ENCODE results near the gene SLC13A1. TPM values are rescaled to one million over a fixed set of nuclear protein-coding genes. Genes with fewer than 3 reads are reported as not detected.

The SLC13A1 gene
- total and polyA plus RNA-seq, 10 of the 15 experiments (the other 5 are each of a cell fraction or from before 2014, with no cell fraction given) = 0.10 TPM; not detected in 9

DNA sequence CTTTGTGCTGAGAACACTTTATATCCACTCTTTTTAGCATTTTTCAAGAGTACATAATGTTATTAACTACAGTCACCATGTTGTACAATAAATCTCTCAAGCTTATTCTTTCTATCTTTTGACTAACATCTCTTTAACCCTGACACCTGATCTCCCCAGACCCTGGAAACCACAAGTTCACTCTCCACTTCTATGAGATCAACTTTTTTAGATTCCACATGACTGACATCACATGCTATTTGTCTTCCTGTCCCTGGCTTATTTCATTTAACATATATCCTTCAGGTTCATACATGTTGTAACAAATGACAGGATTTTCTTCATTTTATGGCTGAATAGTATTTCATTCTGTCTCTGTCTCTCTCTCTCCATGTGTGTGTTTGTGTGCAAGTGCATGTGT lies 15.5 kb downstream of the SLC13A1 start (continued):
- TF ChIP-seq, protein P1, sequence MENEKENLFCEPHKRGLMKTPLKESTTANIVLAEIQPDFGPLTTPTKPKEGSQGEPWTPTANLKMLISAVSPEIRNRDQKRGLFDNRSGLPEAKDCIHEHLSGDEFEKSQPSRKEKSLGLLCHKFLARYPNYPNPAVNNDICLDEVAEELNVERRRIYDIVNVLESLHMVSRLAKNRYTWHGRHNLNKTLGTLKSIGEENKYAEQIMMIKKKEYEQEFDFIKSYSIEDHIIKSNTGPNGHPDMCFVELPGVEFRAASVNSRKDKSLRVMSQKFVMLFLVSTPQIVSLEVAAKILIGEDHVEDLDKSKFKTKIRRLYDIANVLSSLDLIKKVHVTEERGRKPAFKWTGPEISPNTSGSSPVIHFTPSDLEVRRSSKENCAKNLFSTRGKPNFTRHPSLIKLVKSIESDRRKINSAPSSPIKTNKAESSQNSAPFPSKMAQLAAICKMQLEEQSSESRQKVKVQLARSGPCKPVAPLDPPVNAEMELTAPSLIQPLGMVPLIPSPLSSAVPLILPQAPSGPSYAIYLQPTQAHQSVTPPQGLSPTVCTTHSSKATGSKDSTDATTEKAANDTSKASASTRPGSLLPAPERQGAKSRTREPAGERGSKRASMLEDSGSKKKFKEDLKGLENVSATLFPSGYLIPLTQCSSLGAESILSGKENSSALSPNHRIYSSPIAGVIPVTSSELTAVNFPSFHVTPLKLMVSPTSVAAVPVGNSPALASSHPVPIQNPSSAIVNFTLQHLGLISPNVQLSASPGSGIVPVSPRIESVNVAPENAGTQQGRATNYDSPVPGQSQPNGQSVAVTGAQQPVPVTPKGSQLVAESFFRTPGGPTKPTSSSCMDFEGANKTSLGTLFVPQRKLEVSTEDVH (IDR thresholded peaks at IDR 0.05; ENCODE audit: low read depth, partially characterized antibody) = no peak
- no peak for TF ChIP-seq HCFC1 (IDR thresholded peaks at IDR 0.05; ENCODE audit: low read length)
- no peak for TF ChIP-seq MXI1 (IDR thresholded peaks at IDR 0.05; ENCODE audit: low read depth, low read length)
- TF ChIP-seq IKZF1 (conservative IDR thresholded peaks at IDR 0.05) = no peak
- TF ChIP-seq, protein P2, sequence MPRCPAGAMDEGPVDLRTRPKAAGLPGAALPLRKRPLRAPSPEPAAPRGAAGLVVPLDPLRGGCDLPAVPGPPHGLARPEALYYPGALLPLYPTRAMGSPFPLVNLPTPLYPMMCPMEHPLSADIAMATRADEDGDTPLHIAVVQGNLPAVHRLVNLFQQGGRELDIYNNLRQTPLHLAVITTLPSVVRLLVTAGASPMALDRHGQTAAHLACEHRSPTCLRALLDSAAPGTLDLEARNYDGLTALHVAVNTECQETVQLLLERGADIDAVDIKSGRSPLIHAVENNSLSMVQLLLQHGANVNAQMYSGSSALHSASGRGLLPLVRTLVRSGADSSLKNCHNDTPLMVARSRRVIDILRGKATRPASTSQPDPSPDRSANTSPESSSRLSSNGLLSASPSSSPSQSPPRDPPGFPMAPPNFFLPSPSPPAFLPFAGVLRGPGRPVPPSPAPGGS (IDR thresholded peaks at IDR 0.05; ENCODE audit: borderline replicate concordance, insufficient read depth, low read depth, low read length, poor library complexity, severe bottlenecking) = no peak
- no peak for TF ChIP-seq NFXL1 (IDR thresholded peaks at IDR 0.05; ENCODE audit: borderline replicate concordance)
- no peak for TF ChIP-seq JUNB (IDR thresholded peaks at IDR 0.05)
- TF ChIP-seq KDM1A (IDR thresholded peaks at IDR 0.05; ENCODE audit: borderline replicate concordance) = no peak
- no peak for TF ChIP-seq NFYA (IDR thresholded peaks at IDR 0.05; ENCODE audit: borderline replicate concordance, low read depth, low read length)
- no peak for TF ChIP-seq SMARCA5 (IDR thresholded peaks at IDR 0.05)
- TF ChIP-seq, protein P3, sequence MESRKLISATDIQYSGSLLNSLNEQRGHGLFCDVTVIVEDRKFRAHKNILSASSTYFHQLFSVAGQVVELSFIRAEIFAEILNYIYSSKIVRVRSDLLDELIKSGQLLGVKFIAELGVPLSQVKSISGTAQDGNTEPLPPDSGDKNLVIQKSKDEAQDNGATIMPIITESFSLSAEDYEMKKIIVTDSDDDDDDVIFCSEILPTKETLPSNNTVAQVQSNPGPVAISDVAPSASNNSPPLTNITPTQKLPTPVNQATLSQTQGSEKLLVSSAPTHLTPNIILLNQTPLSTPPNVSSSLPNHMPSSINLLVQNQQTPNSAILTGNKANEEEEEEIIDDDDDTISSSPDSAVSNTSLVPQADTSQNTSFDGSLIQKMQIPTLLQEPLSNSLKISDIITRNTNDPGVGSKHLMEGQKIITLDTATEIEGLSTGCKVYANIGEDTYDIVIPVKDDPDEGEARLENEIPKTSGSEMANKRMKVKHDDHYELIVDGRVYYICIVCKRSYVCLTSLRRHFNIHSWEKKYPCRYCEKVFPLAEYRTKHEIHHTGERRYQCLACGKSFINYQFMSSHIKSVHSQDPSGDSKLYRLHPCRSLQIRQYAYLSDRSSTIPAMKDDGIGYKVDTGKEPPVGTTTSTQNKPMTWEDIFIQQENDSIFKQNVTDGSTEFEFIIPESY (IDR thresholded peaks at IDR 0.05) = no peak
- TF ChIP-seq RFX5 (IDR thresholded peaks at IDR 0.05; ENCODE audit: low read depth, low read length) = no peak

Measured in GM12878 (cell line).